ENCODE results near the gene DPCD.

Gene DPCD

DNA sequence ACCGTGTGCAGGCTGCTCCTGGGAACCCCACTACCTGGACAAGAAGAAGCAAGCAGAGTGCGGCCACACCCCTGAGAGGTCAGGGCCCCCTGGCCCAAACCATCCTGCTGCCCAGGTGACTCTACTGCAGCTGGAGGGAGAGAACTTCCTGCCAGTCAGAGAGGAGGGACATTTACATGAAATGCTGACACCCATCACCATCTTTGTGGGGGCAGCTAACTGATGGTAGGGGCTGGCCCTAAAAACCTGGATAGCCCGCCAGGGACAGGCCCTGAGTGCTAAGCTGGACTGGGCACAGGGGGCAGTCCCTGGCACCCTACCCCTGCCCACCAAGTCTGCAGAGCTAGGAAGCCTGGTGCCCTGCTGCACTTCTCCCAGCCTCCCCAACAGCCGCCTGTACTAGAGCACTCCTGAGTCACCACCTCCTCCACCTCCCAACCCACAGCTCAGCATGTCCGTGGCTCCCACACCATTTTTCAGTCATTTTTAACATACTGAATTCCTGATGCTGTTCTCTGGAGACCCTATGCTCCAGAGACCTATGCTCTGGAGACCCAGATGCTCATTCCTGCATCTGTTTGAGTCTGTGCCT, 27.5 kb downstream of the DPCD start:
- TF ChIP-seq, protein P1, sequence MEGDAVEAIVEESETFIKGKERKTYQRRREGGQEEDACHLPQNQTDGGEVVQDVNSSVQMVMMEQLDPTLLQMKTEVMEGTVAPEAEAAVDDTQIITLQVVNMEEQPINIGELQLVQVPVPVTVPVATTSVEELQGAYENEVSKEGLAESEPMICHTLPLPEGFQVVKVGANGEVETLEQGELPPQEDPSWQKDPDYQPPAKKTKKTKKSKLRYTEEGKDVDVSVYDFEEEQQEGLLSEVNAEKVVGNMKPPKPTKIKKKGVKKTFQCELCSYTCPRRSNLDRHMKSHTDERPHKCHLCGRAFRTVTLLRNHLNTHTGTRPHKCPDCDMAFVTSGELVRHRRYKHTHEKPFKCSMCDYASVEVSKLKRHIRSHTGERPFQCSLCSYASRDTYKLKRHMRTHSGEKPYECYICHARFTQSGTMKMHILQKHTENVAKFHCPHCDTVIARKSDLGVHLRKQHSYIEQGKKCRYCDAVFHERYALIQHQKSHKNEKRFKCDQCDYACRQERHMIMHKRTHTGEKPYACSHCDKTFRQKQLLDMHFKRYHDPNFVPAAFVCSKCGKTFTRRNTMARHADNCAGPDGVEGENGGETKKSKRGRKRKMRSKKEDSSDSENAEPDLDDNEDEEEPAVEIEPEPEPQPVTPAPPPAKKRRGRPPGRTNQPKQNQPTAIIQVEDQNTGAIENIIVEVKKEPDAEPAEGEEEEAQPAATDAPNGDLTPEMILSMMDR (IDR thresholded peaks at IDR 0.05; ENCODE audit: insufficient read depth, low read depth, low read length, missing control alignments): no peak
- no peak for DNase-seq (ENCODE audit: low read depth)
- no peak overlapping the region for H3K4me3 ChIP-seq (ENCODE audit: low read depth, low read length)

DNA sequence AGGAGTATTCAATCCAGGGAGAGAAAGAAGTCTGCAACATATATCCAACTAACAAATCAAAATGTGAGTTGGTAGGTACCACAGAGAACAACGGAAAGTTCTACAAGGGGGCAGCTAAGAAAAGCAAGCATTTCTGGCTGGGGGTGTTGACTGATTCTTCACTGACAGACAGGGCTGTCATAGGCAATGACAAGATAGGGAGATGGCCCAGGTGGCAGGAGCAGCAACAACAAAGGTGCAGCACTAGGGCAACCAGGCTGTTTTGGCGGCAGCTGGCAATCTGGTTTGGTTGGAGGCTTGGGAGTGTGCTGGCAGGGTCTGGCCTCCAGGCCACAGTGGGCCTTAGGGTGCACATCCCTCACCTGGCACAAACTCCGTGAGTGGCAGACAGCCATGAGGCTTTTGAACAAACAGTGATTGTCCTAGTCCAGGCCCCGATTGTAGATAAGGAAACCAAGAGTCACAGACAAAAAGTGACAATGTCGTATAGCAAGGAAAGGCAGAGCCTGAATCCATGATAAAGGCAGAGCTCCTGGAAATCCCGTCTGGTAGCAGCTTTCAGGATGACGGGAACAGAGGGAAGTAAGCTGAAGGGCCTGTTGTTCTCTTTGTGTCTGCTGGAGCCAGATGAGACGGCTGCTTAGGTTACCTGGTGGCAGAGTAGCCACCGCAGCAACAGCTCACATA, 28.4 kb downstream of the DPCD start:
- DNase-seq (ENCODE audit: low read depth): no peak
- H3K4me3 ChIP-seq (ENCODE audit: low read depth, low read length): no peak overlapping the region
- TF ChIP-seq, protein P1 (IDR thresholded peaks at IDR 0.05; ENCODE audit: insufficient read depth, low read depth, low read length, missing control alignments): no peak

DNA sequence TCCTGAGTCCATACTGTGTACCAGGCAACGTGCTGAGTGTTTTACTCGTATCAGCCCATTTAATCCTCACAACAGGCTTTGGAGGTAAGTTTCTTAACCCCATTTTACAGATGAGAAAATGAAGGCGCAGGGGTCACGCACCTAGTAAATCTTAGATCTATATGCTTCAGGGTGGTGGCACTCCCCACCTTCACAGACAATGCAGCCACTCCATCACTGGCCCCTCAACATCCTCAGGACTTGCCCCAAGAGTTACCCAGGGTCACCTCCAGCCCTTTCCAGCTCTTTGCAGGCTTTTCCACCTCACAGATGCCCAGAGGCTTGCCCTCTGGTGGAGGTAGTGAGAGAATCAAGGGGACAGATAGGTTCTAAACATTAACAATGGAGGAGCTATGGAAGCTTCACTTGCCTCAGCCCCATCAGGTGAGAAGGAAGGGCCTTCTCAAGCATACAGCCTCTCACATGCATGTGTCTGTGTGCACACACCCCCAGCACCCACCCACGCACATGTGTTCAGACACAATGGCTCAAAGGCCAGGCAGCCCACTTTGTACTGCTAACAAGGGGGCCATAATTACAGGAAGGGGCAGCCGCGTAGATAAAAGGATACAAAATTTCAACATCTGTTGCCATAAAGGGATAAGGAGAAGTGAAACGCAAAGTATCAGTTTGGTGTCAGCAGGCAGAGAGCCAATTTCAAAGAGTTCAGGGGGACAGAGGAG, 29.1 kb downstream of the DPCD start:
- peak; percentile 46 for DNase-seq (ENCODE audit: low read depth)
- no peak overlapping the region for H3K4me3 ChIP-seq (ENCODE audit: low read depth, low read length)
- TF ChIP-seq, protein P1 (IDR thresholded peaks at IDR 0.05; ENCODE audit: insufficient read depth, low read depth, low read length, missing control alignments): peak; percentile 19

DNA sequence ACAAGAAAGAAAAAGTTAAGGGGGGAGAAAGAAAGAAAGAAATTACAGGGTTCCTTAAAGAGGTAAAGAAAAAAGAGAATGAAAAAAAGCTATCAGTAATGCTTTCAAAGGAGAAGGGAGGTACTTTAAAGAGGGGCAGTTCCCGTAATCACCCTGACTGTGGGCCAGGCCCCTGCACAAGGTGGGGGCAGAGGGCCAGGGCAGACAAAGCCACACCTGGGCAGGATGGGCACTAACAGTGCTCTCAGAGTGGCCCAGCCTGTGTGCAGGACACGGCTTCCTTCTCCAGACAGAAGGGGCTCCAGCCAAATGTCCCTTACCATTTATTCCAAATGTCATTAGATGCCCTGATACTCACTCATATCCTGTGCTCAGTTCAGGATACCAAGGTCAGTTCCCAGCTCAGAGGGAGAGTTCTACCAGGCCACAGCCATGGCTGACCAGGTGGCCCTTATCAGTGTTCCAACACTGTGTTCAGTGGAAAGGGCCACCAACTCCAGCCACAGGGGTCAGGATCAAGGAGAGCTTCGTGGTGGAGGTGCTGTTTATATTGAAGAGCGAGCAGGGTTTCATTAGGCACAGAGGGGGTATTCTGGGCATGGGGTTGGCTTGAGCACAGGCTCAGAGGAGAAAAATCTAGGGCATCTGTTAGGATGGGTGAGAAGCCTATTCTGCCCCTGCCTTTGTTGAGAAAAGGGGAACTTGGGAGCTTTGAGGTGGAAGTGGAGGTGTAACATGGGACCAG, 29.9 kb downstream of the DPCD start:
- DNase-seq (ENCODE audit: low read depth): no peak
- TF ChIP-seq, protein P1 (IDR thresholded peaks at IDR 0.05; ENCODE audit: insufficient read depth, low read depth, low read length, missing control alignments): no peak
- no peak overlapping the region for H3K4me3 ChIP-seq (ENCODE audit: low read depth, low read length)

DNA sequence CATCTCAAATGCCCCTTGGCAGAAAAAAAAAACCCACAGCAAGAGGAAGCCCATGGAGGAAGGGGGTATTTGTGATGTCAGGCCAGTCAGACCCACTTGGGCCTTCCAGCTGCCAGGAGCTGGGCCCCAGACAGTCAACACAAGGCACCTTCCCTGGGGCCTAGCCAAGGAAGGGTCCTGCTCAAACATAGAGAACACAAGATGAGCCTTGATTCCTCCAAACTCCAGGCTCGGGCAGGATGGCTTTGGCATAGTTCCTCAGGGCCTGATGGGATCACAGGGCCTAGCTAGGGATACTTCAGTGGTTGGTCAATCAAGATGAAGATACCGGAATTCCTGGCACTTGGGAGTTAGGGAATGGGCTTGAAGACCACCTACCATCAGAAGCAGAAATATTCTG, 30.8 kb downstream of the DPCD start:
- no peak overlapping the region for H3K4me3 ChIP-seq (ENCODE audit: low read depth, low read length)
- TF ChIP-seq, protein P1 (IDR thresholded peaks at IDR 0.05; ENCODE audit: insufficient read depth, low read depth, low read length, missing control alignments): no peak
- no peak for DNase-seq (ENCODE audit: low read depth)

DNA sequence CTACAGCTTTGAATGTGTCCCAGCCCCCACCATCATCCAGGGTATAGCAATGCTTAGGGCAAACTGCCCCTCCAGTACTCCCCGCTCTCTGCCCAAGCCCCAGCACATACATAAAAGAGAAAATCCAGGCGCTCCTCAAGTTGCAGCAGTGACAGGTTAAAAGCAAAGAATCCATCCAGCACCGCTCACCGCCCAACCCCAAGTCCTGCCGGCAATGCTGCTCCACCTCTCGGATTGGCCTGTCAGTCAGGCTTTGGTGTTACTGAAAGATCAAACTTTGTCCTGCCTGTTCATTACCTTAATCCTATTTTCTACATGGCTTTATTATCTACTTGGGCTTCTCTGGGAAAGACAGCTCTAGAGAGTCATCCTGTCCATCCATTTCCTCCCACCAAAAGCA, 31.9 kb downstream of the DPCD start:
- TF ChIP-seq, protein P1 (IDR thresholded peaks at IDR 0.05; ENCODE audit: insufficient read depth, low read depth, low read length, missing control alignments): no peak
- no peak overlapping the region for H3K4me3 ChIP-seq (ENCODE audit: low read depth, low read length)
- DNase-seq (ENCODE audit: low read depth): no peak
